ENCODE measurements around the gene CHID1. TPM values are rescaled to one million over a fixed set of nuclear protein-coding genes. Genes with fewer than 3 reads are reported as not detected.

The CHID1 gene
- total RNA-seq, 4 donors from 2014 or later: 75.0 to 144 (median 93.8) TPM

- Histone ChIP-seq H3K9me3 (no peaks in the 10 kb centered on the region), H3K36me3 (peaks cover 4 to 22% of the 10 kb centered on the region in 2 donors), H3K27ac (no peak overlapping the region), H3K27me3 (no peaks in the 10 kb centered on the region), H3K4me3 (replicated peaks in 1 of 3) (no peak overlapping the region), H3K4me1 (peaks cover 5% of the 10 kb centered on the region in 2 donors)
- WGBS, 2 donors: 91 to 97% methylated on average over 21 to 22 of the region's 31 CpGs
- DNase-seq: no peak
- intact Hi-C loops (cut with DNase I): no loop called here
- TF ChIP-seq POLR2A (IDR thresholded peaks at IDR 0.05) (no peak), CTCF (IDR thresholded peaks at IDR 0.05) (no peak)
These were observed 46.4 kb downstream of the CHID1 start for GRCh38 chr11:863910-864827.

DNA sequence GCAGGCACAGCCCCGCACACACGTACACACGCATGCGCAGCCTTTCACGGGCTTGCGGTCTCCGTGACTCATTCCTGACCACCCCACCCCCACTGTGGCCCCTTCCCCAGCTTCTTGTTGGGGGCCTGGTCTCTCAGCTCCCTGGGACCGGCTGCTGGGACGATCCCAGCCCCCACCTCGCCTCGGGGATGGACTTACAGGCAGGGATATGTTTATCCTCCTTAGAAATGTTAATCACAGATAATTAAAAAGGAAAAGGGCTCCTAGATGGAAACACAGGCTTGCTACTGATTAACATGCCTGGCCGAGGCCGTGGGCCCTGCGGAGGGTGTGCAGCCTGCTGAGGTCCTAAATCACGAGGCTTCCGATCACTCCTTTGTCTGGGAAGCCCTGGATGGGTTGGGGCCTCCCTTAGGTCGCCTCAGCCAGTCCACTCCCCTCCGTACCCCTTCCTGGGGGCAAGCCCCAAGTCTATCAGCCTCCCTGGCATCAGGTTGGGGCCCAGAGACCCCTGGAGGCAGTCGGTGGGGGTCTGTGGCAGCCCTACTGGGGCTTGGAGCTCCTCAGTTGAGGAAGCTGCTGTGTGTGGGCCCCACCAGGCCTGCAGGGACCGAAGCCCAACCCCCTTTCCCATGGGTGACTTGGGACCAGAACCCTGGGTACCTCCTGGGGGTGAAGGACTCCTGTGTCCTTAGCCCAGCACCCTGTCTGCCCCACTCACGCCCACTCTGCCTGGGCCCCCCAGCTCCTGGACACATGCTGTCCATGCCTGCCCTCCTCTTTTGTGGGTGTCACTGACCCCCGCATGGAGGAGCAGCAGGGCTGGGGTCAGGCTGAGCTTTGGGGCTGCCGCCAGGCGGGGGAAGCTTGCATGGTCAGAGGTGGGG, 47.3 kb downstream of the CHID1 start:
- no peak for TF ChIP-seq CTCF (IDR thresholded peaks at IDR 0.05)
- peaks cover 4 to 22% of the 10 kb centered on the region in 2 donors for H3K36me3 ChIP-seq
- H3K27me3 ChIP-seq: no peaks in the 10 kb centered on the region
- H3K4me3 ChIP-seq (replicated peaks in 1 of 3): no peak overlapping the region
- H3K9me3 ChIP-seq: no peaks in the 10 kb centered on the region
- intact Hi-C loops (cut with DNase I): no loop called here
- no peak overlapping the region for H3K27ac ChIP-seq
- WGBS, 2 donors: 79 to 87% methylated on average over 12 to 18 of the region's 24 CpGs
- H3K4me1 ChIP-seq: peaks cover 5% of the 10 kb centered on the region in 2 donors
- no peak for DNase-seq

- DNase-seq: no peak
- H3K27ac ChIP-seq: no peak overlapping the region
- H3K27me3 ChIP-seq: no peaks in the 10 kb centered on the region
- H3K4me3 ChIP-seq (replicated peaks in 1 of 3): no peak overlapping the region
- TF ChIP-seq CTCF (IDR thresholded peaks at IDR 0.05): no peak
- TF ChIP-seq POLR2A (IDR thresholded peaks at IDR 0.05): no peak
- H3K36me3 ChIP-seq: peaks cover 4 to 22% of the 10 kb centered on the region in 2 donors
- peaks cover 5% of the 10 kb centered on the region in 2 donors for H3K4me1 ChIP-seq
- 76% methylated on average over 3 of the region's 12 CpGs; no CpG with 5 or more reads in 1 of the 2 donors for WGBS, 2 donors
- intact Hi-C loops (cut with DNase I): no loop called here
- no peaks in the 10 kb centered on the region for H3K9me3 ChIP-seq
These were observed 48.0 kb downstream of the CHID1 start for GRCh38 chr11:862696-863022.

- no peak overlapping the region for H3K27ac ChIP-seq
- WGBS, 2 donors: 56 to 64% methylated on average over 14 to 15 of the region's 20 CpGs
- no peak overlapping the region for H3K4me3 ChIP-seq (replicated peaks in 1 of 3)
- no peak for DNase-seq
- peaks cover 5% of the 10 kb centered on the region in 2 donors for H3K4me1 ChIP-seq
- intact Hi-C loops (cut with DNase I): no loop called here
- peaks cover 4 to 22% of the 10 kb centered on the region in 2 donors for H3K36me3 ChIP-seq
- no peaks in the 10 kb centered on the region for H3K27me3 ChIP-seq
- H3K9me3 ChIP-seq: no peaks in the 10 kb centered on the region
- TF ChIP-seq POLR2A (IDR thresholded peaks at IDR 0.05) (no peak), CTCF (IDR thresholded peaks at IDR 0.05) (no peak)
These were observed 48.4 kb downstream of the CHID1 start for GRCh38 chr11:862081-862661.
